ENCODE measurements around the gene SGIP1.
"Not testable (repeated sequence)": the region's sequence is repeated elsewhere in the genome, so short reads cannot be mapped to it uniquely, and the experiment has no call there.

Gene SGIP1

GRCh38 chr1:66686406-66686805, 152.5 kb downstream of the SGIP1 start:
- DNase-seq, result no peak

GRCh38 chr1:66687358-66687757, 153.4 kb downstream of the SGIP1 start:
- no peak for DNase-seq

- DNase-seq, result no peak
Observed at GRCh38 chr1:66690666-66691381, 156.9 kb downstream of the SGIP1 start.

- DNase-seq, result no peak
Observed at GRCh38 chr1:66692681-66693080, 158.7 kb downstream of the SGIP1 start.

- DNase-seq, result no peak
Observed at GRCh38 chr1:66693856-66694255, 159.9 kb downstream of the SGIP1 start.

- no peak for DNase-seq
Observed at GRCh38 chr1:66695116-66695515, 161.2 kb downstream of the SGIP1 start.

- no peak for DNase-seq
Observed at GRCh38 chr1:66696771-66697170, 162.8 kb downstream of the SGIP1 start.

- no peak for DNase-seq
Observed at GRCh38 chr1:66699213-66699612, 165.3 kb downstream of the SGIP1 start.

- DNase-seq, result no peak
Observed at GRCh38 chr1:66704177-66704875, 170.4 kb downstream of the SGIP1 start.

GRCh38 chr1:66705110-66705509, 171.2 kb downstream of the SGIP1 start:
- DNase-seq, result no peak

- DNase-seq, result no peak
Observed at GRCh38 chr1:66711420-66711819, 177.5 kb downstream of the SGIP1 start.

- no peak for DNase-seq
Observed at GRCh38 chr1:66712839-66713238, 178.9 kb downstream of the SGIP1 start.

- no peak for DNase-seq
Observed at GRCh38 chr1:66723985-66724384, 190.0 kb downstream of the SGIP1 start.

- peak; percentile 43 for DNase-seq
Observed at GRCh38 chr1:66725885-66726665, 192.1 kb downstream of the SGIP1 start.

GRCh38 chr1:66728021-66728420, 194.1 kb downstream of the SGIP1 start:
- no peak for DNase-seq

- not testable (repeated sequence) for DNase-seq
Observed at GRCh38 chr1:66728716-66729115, 194.8 kb downstream of the SGIP1 start.

GRCh38 chr1:66729119-66729518, 195.2 kb downstream of the SGIP1 start:
- DNase-seq, result no peak

- no peak for DNase-seq
Observed at GRCh38 chr1:66729523-66729922, 195.6 kb downstream of the SGIP1 start.

- DNase-seq, result no peak
Observed at GRCh38 chr1:66730462-66730861, 196.5 kb downstream of the SGIP1 start.

- no peak for DNase-seq
Observed at GRCh38 chr1:66731170-66731865, 197.4 kb downstream of the SGIP1 start.

- no peak for DNase-seq
Observed at GRCh38 chr1:66732407-66733166, 198.6 kb downstream of the SGIP1 start.

GRCh38 chr1:66733348-66734017, 199.5 kb downstream of the SGIP1 start:
- no peak for DNase-seq

Measured in femur (tissue), 1 donor.